ENCODE results near the gene OGFRL1. TPM values are rescaled to one million over a fixed set of nuclear protein-coding genes. Genes with fewer than 3 reads are reported as not detected.

OGFRL1 gene
- total and polyA plus RNA-seq, 4 experiments from 2014 or later, result 3.3 to 12.0 (median 7.8) TPM

GRCh38 chr6:71250099-71250602 is 38.5 kb upstream of the OGFRL1 start:
- H3K27me3 Mint-ChIP-seq, result peaks cover 3 to 6% of the 10 kb centered on the region in 2 donors
- ChIA-PET CTCF (ENCODE audit: partially characterized antibody) (no interaction called here), POLR2A (ENCODE audit: partially characterized antibody) (interaction anchor here (1.0 kb wide), 1 partner anchor 38 kb away, joined by 6 read pairs; the partner anchor contains the start of gene OGFRL1)
- DNase-seq, result no peak
- no peak overlapping the region for H3K27ac ChIP-seq (ENCODE audit: low read depth, low read length)
- peaks cover 2 to 13% (median 5%) of the 10 kb centered on the region in 4 donors for H3K4me1 Mint-ChIP-seq
- peaks cover 0 to 3% (median 0%) of the 10 kb centered on the region in 8 donors for H3K9me3 Mint-ChIP-seq
- H3K36me3 ChIP-seq (ENCODE audit: insufficient read depth, low read length), result no peaks in the 10 kb centered on the region
- peak overlapping the region in 1 of 8 donors; percentile 30 for H3K4me3 Mint-ChIP-seq
- no peaks in the 10 kb centered on the region for H3K36me3 Mint-ChIP-seq
- no peaks in the 10 kb centered on the region for H3K9me3 ChIP-seq (ENCODE audit: control insufficient read depth in 1 of 2, low read length in 2 of 2)
- H3K27ac Mint-ChIP-seq, result peak overlapping the region in 1 of 7 donors; percentile 26
- no peak overlapping the region for H3K4me3 ChIP-seq (ENCODE audit: low read length in 2 of 2)
- intact Hi-C loops (cut with micrococcal nuclease), result no loop called here
- H3K27me3 ChIP-seq (ENCODE audit: insufficient read depth, low read length), result no peaks in the 10 kb centered on the region
- no peaks in the 10 kb centered on the region for H3K4me1 ChIP-seq (ENCODE audit: insufficient read depth, low read length)

- no peak for DNase-seq
- Histone ChIP-seq H3K27ac (ENCODE audit: low read depth, low read length) (no peak overlapping the region), H3K9me3 (ENCODE audit: control insufficient read depth in 1 of 2, low read length in 2 of 2) (no peaks in the 10 kb centered on the region), H3K27me3 (ENCODE audit: insufficient read depth, low read length) (no peaks in the 10 kb centered on the region), H3K4me1 (ENCODE audit: insufficient read depth, low read length) (no peaks in the 10 kb centered on the region), H3K36me3 (ENCODE audit: insufficient read depth, low read length) (no peaks in the 10 kb centered on the region), H3K4me3 (ENCODE audit: low read length in 2 of 2) (no peak overlapping the region)
- no peaks in the 10 kb centered on the region for H3K9me3 Mint-ChIP-seq
- CTCF ChIA-PET (ENCODE audit: partially characterized antibody), result no interaction called here
- H3K36me3 Mint-ChIP-seq, result no peaks in the 10 kb centered on the region
- peaks cover 2 to 13% (median 5%) of the 10 kb centered on the region in 4 donors for H3K4me1 Mint-ChIP-seq
- H3K27me3 Mint-ChIP-seq, result peaks cover 2 to 5% of the 10 kb centered on the region in 2 donors
- H3K4me3 Mint-ChIP-seq, result no peak overlapping the region
- intact Hi-C loops (cut with micrococcal nuclease), result no loop called here
- POLR2A ChIA-PET (ENCODE audit: partially characterized antibody), result no interaction called here
- H3K27ac Mint-ChIP-seq, result no peak overlapping the region
These were observed 36.2 kb upstream of the OGFRL1 start for GRCh38 chr6:71252410-71252809.

GRCh38 chr6:71252960-71253359 is 35.7 kb upstream of the OGFRL1 start:
- Histone ChIP-seq H3K4me3 (ENCODE audit: low read length in 2 of 2) (no peak overlapping the region), H3K27ac (ENCODE audit: low read depth, low read length) (no peak overlapping the region), H3K9me3 (ENCODE audit: control insufficient read depth in 1 of 2, low read length in 2 of 2) (no peaks in the 10 kb centered on the region), H3K27me3 (ENCODE audit: insufficient read depth, low read length) (no peaks in the 10 kb centered on the region), H3K36me3 (ENCODE audit: insufficient read depth, low read length) (no peaks in the 10 kb centered on the region), H3K4me1 (ENCODE audit: insufficient read depth, low read length) (no peaks in the 10 kb centered on the region)
- intact Hi-C loops (cut with micrococcal nuclease), result no loop called here
- no peak for DNase-seq
- CTCF ChIA-PET (ENCODE audit: partially characterized antibody), result no interaction called here
- H3K4me1 Mint-ChIP-seq, result peaks cover 2 to 13% (median 5%) of the 10 kb centered on the region in 4 donors
- no peaks in the 10 kb centered on the region for H3K9me3 Mint-ChIP-seq
- H3K4me3 Mint-ChIP-seq, result no peak overlapping the region
- no peaks in the 10 kb centered on the region for H3K36me3 Mint-ChIP-seq
- H3K27ac Mint-ChIP-seq, result no peak overlapping the region
- H3K27me3 Mint-ChIP-seq, result peaks cover 2 to 5% of the 10 kb centered on the region in 2 donors
- POLR2A ChIA-PET (ENCODE audit: partially characterized antibody), result no interaction called here

GRCh38 chr6:71254323-71254722 is 34.3 kb upstream of the OGFRL1 start:
- CTCF ChIA-PET (ENCODE audit: partially characterized antibody), result no interaction called here
- H3K27me3 ChIP-seq (ENCODE audit: insufficient read depth, low read length), result no peaks in the 10 kb centered on the region
- H3K4me1 Mint-ChIP-seq, result peaks cover 2 to 13% (median 4%) of the 10 kb centered on the region in 4 donors
- H3K9me3 ChIP-seq (ENCODE audit: control insufficient read depth in 1 of 2, low read length in 2 of 2), result no peaks in the 10 kb centered on the region
- H3K36me3 ChIP-seq (ENCODE audit: insufficient read depth, low read length), result no peaks in the 10 kb centered on the region
- H3K27me3 Mint-ChIP-seq, result peaks cover 2 to 8% of the 10 kb centered on the region in 2 donors
- intact Hi-C loops (cut with micrococcal nuclease), result no loop called here
- no peak overlapping the region for H3K4me3 Mint-ChIP-seq
- no peaks in the 10 kb centered on the region for H3K9me3 Mint-ChIP-seq
- POLR2A ChIA-PET (ENCODE audit: partially characterized antibody), result no interaction called here
- no peak overlapping the region for H3K27ac ChIP-seq (ENCODE audit: low read depth, low read length)
- no peaks in the 10 kb centered on the region for H3K36me3 Mint-ChIP-seq
- no peak overlapping the region for H3K27ac Mint-ChIP-seq
- no peak for DNase-seq
- no peaks in the 10 kb centered on the region for H3K4me1 ChIP-seq (ENCODE audit: insufficient read depth, low read length)
- H3K4me3 ChIP-seq (ENCODE audit: low read length in 2 of 2), result no peak overlapping the region

- no peaks in the 10 kb centered on the region for H3K9me3 Mint-ChIP-seq
- Histone ChIP-seq H3K4me3 (ENCODE audit: low read length in 2 of 2) (no peak overlapping the region), H3K9me3 (ENCODE audit: control insufficient read depth in 1 of 2, low read length in 2 of 2) (no peaks in the 10 kb centered on the region), H3K36me3 (ENCODE audit: insufficient read depth, low read length) (no peaks in the 10 kb centered on the region), H3K4me1 (ENCODE audit: insufficient read depth, low read length) (no peaks in the 10 kb centered on the region), H3K27me3 (ENCODE audit: insufficient read depth, low read length) (no peaks in the 10 kb centered on the region), H3K27ac (ENCODE audit: low read depth, low read length) (no peak overlapping the region)
- H3K4me1 Mint-ChIP-seq, result no peaks in the 10 kb centered on the region
- ChIA-PET POLR2A (ENCODE audit: partially characterized antibody) (no interaction called here), CTCF (ENCODE audit: partially characterized antibody) (interaction anchor here (1.0 to 1.2 kb wide), 2 partner anchors 9 to 30 kb away, joined by 3 to 4 read pairs; no protein-coding TSS in a partner anchor)
- no peak overlapping the region for H3K4me3 Mint-ChIP-seq
- H3K27ac Mint-ChIP-seq, result no peak overlapping the region
- DNase-seq, result no peak
- intact Hi-C loops (cut with micrococcal nuclease), result no loop called here
- H3K27me3 Mint-ChIP-seq, result peaks cover 2 to 14% of the 10 kb centered on the region in 2 donors
- H3K36me3 Mint-ChIP-seq, result no peaks in the 10 kb centered on the region
These were observed 30.3 kb upstream of the OGFRL1 start for GRCh38 chr6:71258078-71258866.

GRCh38 chr6:71259888-71260604 is 28.6 kb upstream of the OGFRL1 start:
- ChIA-PET POLR2A (ENCODE audit: partially characterized antibody) (no interaction called here), CTCF (ENCODE audit: partially characterized antibody) (no interaction called here)
- H3K36me3 Mint-ChIP-seq, result no peaks in the 10 kb centered on the region
- Histone ChIP-seq H3K4me1 (ENCODE audit: insufficient read depth, low read length) (no peaks in the 10 kb centered on the region), H3K4me3 (ENCODE audit: low read length in 2 of 2) (no peak overlapping the region), H3K36me3 (ENCODE audit: insufficient read depth, low read length) (no peaks in the 10 kb centered on the region), H3K27ac (ENCODE audit: low read depth, low read length) (no peak overlapping the region), H3K9me3 (ENCODE audit: control insufficient read depth in 1 of 2, low read length in 2 of 2) (no peaks in the 10 kb centered on the region), H3K27me3 (ENCODE audit: insufficient read depth, low read length) (no peaks in the 10 kb centered on the region)
- no peak overlapping the region for H3K4me3 Mint-ChIP-seq
- DNase-seq, result no peak
- H3K27ac Mint-ChIP-seq, result no peak overlapping the region
- H3K27me3 Mint-ChIP-seq, result peaks cover 0 to 11% of the 10 kb centered on the region in 2 donors
- intact Hi-C loops (cut with micrococcal nuclease), result no loop called here
- no peaks in the 10 kb centered on the region for H3K9me3 Mint-ChIP-seq
- no peaks in the 10 kb centered on the region for H3K4me1 Mint-ChIP-seq

GRCh38 chr6:71262914-71263313 is 25.7 kb upstream of the OGFRL1 start:
- ChIA-PET POLR2A (ENCODE audit: partially characterized antibody) (no interaction called here), CTCF (ENCODE audit: partially characterized antibody) (no interaction called here)
- H3K36me3 ChIP-seq (ENCODE audit: insufficient read depth, low read length), result no peaks in the 10 kb centered on the region
- no peaks in the 10 kb centered on the region for H3K9me3 Mint-ChIP-seq
- H3K36me3 Mint-ChIP-seq, result no peaks in the 10 kb centered on the region
- peaks cover 0 to 9% of the 10 kb centered on the region in 2 donors for H3K27me3 Mint-ChIP-seq
- H3K4me3 Mint-ChIP-seq, result no peak overlapping the region
- DNase-seq, result no peak
- intact Hi-C loops (cut with micrococcal nuclease), result no loop called here
- H3K27ac ChIP-seq (ENCODE audit: low read depth, low read length), result no peak overlapping the region
- no peaks in the 10 kb centered on the region for H3K4me1 ChIP-seq (ENCODE audit: insufficient read depth, low read length)
- no peaks in the 10 kb centered on the region for H3K9me3 ChIP-seq (ENCODE audit: control insufficient read depth in 1 of 2, low read length in 2 of 2)
- no peaks in the 10 kb centered on the region for H3K27me3 ChIP-seq (ENCODE audit: insufficient read depth, low read length)
- no peak overlapping the region for H3K4me3 ChIP-seq (ENCODE audit: low read length in 2 of 2)
- no peaks in the 10 kb centered on the region for H3K4me1 Mint-ChIP-seq
- no peak overlapping the region for H3K27ac Mint-ChIP-seq
